HG03432 (cell line): ENCODE measurements around the gene NEUROD2.

Experiments used
- ATAC-seq: cut with Tn5 transposase; IDR thresholded peaks from one replicate; pipeline ENCODE4 v1.9.1; 2021; ENCODE audit warnings: mild to moderate bottlenecking, moderate library complexity; ENCODE audit not compliant: unreplicated experiment

Gene NEUROD2

DNA sequence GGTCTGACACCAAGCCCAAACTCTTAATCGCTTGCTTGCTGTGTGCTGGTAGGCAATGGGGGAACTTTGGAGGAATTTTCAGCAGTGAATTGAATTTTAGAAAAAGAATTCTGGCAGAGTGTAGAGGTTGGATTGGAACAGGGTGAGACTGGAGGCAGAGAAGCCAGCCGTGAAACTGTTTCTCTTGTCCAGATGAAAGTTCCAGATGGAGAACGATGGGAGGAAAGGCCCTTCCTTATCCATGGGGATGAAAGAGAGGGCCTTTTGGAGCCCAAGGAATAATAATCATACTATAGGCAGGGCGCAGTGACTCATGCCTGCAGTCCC lies 26.0 kb downstream of the NEUROD2 start:
- no peak for ATAC-seq

DNA sequence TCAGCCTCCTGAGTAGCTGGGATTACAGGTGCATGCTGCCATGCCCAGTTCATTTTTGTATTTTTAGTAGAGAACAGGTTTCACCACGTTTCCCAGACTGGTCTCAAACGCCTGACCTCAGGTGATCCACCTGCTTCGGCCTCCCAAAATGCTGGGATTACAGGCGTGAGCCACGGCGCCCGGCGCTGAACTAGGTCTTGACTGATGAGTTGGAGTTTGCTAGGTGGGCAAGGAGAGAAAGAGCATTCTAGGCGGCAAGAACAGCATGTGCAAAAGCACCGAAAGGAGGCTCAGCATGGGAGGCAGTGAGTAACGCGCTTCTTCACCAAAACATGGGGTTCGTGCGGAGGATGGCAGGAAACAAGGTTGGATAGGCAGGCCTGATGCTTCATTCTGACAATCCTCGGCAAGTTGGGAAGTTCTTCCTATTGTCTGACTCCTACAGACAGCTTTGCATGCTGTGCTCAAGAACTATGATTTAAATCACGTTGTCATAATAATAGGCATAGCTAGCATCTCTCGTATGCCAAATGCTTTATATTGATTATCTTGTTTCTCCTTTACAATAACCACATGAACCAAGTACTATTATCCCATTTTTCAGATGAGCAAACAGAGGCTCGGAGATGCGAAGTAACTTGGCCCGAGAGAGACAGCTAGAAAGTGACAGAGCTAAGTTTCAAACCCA lies 26.5 kb downstream of the NEUROD2 start:
- ATAC-seq = no peak

DNA sequence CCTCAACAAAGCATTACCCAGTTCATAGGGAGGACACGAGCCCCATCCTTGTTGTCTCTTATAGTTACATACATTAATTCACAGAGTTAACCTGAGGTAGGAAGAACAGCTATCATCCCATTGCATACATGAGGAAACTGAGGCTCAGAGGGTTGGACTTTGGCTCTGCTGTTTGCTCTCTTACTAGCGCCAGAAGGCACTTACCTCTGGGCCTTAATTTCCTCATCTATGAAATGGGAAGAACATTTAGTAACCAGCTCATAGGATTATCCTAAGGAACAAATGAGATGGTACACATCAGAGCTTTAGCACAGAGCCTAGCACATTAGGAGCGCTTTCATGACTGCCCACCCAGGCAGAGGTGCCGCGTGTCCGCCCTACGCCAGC lies 27.6 kb downstream of the NEUROD2 start:
- ATAC-seq = no peak

DNA sequence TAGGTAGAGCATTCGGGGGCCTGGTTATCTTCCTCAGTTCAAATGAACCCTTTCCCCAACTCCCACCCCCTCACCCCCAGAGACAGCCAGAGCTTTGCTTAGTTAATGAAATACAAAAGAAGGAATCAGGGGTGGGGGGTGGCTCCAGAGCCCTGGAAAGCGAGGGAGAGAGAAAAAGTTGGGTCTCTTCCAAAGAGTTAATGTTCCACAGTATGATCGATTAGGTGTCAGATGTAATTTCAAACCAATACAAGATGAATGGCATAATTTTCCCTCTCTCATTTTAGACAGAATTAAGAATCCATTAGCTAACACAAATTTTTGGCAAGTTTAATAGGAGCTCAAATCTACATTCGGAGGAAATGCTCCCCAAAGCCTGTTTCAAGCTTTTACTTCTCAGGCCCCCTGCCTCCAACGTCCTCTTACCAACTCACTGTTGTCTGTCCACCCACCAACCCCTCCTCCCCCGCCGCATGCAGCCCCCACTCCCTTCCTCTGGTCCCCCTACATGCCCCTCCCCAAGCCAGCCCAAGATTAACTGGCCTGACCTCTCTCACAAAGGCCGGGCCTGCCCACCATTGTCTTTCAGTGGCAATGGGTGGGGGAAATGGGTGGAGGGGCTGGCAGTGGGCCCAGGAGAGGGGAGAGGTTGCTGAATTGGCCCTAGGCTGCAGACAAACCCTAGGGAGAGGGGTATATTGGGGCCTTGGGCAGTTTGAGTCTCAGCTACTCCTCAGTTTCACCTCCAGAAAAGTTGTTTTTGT lies 28.2 kb downstream of the NEUROD2 start:
- ATAC-seq = no peak

DNA sequence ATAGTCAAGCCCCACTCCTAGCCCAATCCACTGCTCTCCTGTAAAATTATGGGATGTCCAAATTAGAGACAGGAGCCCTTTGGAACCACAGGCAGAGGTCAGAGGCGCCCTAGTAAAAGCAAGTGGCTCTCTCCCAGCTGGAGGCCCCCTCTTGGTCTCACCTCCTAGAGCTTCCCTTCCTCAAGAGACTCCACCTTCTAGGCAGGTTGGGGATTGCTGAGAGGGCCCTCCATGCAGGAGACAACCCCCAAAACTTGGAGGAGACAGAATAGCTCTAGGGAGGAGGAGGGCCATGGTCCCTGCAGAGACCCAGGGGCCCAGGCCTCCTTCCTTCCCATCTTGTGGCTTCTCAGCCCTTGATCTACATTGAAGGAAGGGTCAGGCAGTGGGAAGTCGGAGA lies 29.4 kb downstream of the NEUROD2 start:
- ATAC-seq = no peak

DNA sequence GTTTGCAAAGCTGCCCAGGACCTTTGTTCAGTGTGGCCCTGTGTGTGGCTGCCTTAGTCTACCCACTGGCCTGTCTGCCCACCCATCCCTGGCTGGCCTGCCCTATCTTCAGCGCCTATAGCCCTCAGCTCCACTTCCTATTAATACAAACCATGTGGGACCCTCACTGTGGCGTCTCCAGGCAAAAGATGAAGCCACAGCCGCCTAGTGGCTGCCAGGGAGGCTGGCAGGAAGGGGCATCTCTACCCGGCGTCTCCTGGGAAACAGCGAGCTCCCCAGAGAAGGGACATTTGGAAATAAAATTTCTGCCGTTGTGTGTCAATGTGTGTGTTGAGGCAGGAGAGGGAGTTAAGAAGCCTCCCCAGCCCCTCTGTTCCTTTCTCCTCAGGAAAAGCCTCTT lies 31.5 kb downstream of the NEUROD2 start:
- no peak for ATAC-seq

DNA sequence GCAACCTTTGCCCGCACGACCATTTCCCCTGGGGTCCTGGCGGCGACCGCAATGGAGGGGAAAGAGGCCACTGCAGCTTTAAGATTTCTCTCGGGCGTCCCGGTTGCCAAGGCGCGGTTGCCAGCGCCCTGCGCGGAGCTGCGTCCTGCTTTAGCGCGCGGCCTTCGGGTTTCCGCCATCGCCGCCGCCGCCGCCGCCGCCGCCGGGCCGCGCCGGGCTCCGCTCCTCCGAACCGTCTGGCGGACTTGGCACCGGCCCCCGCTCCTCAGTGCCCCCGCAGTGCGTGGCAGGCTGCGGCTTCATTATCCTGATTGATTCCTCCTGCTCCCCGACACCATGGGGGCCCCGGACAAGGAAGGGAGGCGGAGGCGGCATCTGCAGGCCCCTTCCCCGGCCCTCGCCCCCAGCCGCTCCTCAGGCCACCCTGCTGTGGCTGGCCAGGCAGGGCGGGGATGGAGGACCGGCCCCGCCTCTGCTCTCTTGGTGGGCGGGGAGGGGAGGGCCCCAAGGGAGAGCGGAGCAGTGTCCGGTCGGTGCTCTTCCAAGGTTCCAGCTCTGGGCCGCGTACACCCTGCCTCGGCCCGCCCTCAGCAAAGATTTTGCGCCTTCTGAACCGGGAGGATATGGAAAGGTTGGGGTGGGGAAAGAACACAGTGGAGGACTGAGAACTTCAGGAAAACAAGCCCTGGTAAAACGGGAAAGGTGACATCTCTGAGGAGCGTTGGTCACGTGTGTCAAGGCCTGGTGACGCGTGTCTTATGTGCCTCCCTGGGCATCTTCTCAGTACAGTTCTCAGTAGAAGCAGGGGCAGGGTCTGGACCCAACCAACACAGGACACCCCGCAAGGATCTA lies 34.0 kb downstream of the NEUROD2 start:
- ATAC-seq = no peak

DNA sequence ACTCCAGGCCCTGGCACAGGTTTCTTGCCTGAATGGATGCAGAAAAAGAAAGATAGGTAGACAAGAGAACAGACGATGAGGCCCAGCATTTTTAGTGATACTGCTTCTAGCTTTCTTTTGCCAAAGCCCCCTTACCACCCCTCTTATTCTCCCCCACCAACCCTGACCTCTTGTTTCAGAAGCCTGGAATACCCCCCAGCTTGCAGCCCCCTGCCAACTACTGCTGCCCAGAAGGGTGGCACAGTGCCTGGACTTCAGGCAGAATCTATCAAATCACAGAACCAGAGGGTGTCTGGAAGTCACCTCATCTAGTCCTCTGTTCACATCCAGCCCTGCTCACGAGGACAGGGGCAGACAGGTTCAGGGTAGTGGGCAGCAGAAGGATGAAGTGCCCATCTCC lies 35.6 kb downstream of the NEUROD2 start:
- ATAC-seq = no peak

DNA sequence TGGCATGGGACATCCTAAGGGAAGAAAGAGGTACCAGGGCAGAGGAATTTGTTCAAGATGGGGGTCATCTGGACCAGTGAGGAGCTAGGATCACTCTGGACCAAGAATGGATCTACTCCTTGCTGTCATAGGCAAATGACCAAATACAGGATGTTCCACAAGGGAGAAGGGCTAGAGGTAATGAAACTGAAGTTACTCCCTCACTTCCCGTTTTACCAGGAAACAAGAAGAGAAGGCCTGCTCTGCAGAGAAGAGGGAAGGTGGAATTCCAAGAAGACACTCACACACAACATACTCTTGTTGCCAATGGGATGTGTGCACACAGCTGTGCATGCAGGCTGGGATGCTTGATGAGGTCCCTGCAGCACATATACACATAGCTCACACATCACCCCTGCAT lies 38.6 kb downstream of the NEUROD2 start:
- no peak for ATAC-seq

DNA sequence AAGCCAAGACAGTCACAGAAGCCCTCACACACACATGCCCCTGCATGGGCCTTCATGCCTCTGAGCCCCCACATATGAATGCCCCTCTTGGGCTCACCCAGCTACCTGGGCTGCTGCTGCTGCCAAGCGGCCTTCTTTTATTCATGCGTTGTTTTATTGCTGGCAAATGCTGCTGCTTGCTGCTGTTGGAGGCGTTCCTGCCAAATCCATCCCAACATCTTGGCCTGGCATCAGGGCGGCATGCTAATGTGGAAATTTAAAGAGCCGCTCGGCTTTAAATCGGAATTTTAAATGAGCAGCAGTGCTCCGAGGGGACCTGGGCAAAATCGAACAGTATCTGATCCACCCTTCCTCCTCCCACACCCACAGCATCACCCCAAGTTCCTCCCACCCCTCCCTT lies 39.0 kb downstream of the NEUROD2 start:
- ATAC-seq = no peak

DNA sequence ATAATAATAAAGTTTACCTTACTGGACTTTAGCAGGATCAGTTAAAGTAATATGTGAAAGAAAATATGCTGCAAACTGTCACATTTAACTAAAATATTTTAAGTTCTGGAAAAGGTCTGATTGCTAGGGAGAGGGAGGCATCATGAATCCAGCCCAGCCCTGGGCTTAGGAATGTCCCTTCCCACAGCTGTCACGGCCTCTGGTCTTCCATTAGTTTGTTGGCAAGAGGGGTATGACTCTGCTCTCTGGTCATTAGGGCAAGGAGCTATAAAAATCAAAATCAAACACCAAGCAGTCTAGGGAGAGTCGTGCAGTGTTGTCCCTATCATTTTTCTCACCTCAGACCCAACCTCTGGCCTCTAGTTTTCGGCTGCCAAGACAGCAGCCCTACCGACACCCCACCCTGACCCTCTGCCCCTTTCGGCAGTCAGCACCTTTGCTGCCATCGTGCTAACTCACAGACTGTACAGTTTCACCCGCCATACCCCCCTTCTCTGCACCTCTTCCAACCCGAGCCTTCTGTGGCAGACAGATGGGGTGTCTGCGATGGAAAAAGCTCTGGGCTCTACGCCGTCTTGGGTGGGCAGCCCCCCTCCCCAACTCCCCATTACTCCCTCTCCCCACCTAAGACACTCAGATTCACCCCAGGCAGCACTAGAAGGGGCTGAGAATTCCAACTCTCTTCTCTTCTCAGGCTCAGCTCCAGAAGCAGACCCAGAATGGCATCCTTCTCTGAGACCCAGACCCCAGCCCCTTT lies 41.4 kb downstream of the NEUROD2 start:
- no peak for ATAC-seq

DNA sequence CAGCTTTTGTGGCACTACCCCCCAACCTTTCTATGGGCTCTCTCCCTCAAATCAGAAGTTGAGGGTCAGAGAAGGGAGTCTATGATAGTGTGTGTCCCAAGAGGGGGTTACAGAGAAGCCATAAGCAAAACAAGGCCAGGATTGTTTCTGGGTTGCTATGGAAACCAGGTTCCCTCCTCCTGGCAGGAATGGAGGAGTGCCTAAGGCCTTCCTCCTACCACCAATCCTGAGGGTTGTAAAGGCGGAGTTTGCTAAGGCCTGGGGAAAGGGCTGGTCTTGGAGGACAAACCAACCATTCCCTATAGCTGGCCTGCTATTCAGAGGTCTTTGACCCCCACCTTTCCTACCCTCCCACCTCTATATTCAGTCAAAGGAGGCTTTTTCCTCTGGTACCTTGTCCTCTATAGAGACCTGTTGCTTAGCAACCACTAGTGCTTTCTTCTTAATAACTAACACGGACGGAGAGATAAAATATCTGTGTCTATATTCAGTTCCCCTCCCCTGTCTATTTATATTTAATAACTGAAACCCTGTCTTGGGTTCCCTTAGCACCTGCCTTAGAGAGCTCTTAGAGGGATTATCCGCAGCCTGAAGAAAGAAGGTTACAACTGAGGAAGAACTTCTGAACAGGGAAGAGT lies 43.4 kb downstream of the NEUROD2 start:
- ATAC-seq = no peak

DNA sequence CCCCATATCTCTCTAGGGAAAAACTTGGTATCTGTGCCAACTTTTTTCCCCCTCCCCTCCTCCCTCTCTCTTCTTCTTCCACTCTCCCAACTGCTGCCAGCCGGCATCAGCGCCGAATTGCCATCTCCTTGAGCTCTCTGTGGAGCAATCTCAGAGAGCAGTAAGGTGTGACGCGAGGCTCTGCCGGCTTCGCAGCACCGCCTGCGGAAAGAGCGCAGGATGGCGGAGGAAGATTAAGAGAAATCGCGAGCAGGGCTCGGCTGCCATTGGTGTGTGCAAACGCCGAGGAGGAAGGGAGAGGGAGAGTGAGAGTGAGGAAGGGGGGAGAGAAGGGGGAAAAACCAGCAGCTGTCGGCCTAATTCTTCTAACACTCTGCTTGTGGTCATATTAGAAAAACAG lies 44.2 kb downstream of the NEUROD2 start:
- ATAC-seq = no peak

DNA sequence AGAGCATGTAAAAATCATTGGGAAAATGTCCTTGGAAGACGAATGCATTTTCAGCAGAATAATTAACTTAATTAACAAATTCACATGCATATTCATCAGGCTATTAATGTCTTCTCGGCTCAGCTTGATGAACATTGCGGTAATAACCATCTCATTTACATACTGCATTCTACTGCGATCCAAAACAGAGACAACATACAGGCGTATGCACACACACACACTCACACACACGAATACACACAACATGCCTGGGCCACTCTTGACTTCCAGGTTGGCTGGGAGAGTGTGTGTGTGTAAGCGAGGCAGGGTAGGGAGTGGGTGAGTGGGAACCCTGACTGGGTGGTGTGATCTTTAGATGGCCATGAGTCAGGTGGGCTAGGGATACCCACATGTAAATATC lies 44.7 kb downstream of the NEUROD2 start:
- ATAC-seq = no peak

DNA sequence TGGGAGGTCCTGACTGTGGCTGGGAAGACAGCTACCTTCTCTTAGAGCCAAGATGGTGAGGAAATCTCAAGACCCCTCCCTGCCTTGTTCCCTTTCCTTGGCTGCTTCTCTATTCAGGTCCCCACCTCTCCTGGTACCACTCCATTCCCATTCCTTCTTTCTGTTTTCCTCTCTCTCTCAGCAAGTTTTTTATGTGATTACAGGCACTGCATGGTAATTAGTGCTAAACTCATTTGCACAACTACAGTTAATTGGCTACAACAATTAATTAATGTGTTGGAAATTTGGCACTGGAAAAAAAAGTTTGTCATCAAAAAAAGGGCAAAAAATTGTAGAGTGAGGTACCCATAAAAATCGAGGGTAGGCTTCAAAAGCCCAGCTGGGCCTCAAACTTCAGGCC lies 45.3 kb downstream of the NEUROD2 start:
- no peak for ATAC-seq

DNA sequence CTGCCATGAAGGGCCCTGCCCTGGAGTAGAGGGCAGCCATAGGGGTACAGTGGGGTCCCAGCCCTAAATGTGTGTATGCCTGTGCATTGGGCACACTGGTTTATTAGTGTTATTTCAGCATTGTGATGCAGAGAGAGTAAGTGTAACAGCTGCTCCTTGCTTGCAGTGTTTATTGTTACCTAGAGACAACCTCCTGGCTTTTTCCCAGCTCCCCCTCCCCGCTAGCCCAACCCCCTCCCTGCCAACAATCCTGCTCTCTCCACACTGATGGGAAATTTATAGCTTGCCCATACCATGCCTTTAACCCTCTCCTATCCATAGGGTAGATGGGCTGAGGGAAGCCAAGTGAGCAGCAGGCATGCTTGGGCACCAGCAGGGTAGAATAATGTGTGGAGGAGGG lies 51.3 kb downstream of the NEUROD2 start:
- ATAC-seq = no peak

DNA sequence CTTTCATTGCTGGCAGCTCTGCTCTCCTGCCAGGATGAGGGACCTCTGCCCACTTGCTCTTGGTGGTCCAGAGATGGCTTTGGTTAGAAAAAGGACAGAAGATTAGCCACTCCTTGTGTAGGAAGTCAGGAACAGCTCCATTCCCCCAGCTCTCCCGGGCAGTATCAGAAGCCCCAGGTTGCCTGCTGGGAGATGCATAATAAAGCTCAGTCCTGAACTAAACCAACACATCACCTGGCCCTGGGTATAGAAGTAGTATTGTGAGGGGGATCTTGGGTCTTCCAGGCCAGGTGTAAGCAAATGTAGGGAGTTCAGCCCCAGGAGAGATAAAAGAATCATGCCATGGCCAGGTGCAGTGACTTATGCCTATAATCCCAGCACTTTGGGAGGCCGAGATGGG lies 52.4 kb downstream of the NEUROD2 start:
- no peak for ATAC-seq
